ENCODE measurements around the gene CCDC187.

CCDC187 gene

GRCh38 chr9:136264441-136265405 lies 39.2 kb downstream of the CCDC187 start:
- H3K4me3 ChIP-seq (ENCODE audit: low read length): no peak overlapping the region
- TF ChIP-seq, protein P1, sequence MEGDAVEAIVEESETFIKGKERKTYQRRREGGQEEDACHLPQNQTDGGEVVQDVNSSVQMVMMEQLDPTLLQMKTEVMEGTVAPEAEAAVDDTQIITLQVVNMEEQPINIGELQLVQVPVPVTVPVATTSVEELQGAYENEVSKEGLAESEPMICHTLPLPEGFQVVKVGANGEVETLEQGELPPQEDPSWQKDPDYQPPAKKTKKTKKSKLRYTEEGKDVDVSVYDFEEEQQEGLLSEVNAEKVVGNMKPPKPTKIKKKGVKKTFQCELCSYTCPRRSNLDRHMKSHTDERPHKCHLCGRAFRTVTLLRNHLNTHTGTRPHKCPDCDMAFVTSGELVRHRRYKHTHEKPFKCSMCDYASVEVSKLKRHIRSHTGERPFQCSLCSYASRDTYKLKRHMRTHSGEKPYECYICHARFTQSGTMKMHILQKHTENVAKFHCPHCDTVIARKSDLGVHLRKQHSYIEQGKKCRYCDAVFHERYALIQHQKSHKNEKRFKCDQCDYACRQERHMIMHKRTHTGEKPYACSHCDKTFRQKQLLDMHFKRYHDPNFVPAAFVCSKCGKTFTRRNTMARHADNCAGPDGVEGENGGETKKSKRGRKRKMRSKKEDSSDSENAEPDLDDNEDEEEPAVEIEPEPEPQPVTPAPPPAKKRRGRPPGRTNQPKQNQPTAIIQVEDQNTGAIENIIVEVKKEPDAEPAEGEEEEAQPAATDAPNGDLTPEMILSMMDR (conservative IDR thresholded peaks at IDR 0.05; ENCODE audit: low read depth, low read length): no peak
- no peak for DNase-seq (ENCODE audit: low read depth)

GRCh38 chr9:136264031-136264430 lies 39.9 kb downstream of the CCDC187 start:
- H3K4me3 ChIP-seq (ENCODE audit: low read length): no peak overlapping the region
- TF ChIP-seq, protein P1 (conservative IDR thresholded peaks at IDR 0.05; ENCODE audit: low read depth, low read length): peak; percentile 47
- DNase-seq (ENCODE audit: low read depth): no peak

DNA sequence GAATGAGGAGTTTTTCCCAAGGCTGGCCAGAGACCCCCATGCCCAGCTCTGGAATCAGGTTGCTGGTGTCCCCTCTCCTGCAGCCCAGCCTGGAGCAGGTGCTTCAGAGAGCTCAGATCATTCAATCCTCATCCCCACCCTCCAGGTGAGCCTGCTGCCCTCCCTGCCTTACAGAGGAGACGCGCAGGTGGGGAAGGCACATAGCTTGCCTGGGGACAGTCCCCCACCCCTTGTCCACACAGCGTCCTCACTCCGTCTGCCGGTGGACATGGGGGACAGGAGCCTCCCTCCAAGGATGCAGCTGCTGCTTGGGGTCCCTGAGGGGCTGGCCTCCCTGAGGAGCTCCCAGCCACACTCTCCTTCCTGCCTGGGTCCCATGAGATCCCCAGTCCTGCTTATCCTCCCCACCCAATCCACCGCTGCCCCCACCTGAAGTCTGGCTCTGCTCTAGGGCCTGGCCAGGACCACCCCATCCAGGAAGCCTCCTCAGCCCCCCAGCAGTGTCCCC lies 41.2 kb downstream of the CCDC187 start:
- DNase-seq (ENCODE audit: low read depth): no peak
- H3K4me3 ChIP-seq (ENCODE audit: low read length): no peak overlapping the region
- TF ChIP-seq, protein P1 (conservative IDR thresholded peaks at IDR 0.05; ENCODE audit: low read depth, low read length): no peak

DNA sequence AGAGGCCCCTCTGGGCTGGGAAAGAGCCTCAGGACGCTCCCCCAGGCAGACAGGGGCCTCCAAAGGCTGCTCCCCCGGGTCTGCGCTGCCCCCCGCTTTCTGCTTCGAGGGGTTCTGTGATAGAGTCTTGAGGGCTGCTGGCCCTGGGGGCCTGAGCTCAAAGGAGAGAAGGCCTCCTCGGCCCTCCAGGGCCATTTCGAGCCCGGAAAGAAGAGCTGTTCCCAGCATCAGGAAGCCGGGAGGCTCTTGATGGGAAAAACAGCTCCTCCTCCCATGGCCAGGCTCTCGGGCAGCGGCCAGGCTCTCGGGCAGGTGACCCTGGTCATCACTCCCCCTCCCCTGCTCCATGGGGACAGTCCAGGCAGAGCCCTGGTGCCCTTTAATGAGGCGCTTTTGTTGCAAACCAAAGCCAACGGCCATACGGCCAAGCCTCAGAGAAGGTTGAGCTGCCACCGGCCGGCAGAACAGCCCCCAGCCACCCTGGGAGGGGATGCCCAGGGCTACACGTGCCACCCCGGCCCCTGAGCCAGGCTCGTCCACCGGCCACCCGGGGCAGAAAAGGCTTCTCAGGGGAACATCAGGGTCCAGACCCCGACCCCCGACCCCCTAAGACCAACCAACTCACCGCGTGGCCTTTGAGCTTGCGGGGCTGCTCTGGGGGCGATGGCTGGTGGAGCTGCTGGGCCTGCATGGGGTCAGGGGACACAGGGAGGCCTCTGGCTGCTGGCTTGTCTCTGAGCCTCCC lies 42.0 kb downstream of the CCDC187 start:
- no peak overlapping the region for H3K4me3 ChIP-seq (ENCODE audit: low read length)
- TF ChIP-seq, protein P1 (conservative IDR thresholded peaks at IDR 0.05; ENCODE audit: low read depth, low read length): no peak
- no peak for DNase-seq (ENCODE audit: low read depth)

DNA sequence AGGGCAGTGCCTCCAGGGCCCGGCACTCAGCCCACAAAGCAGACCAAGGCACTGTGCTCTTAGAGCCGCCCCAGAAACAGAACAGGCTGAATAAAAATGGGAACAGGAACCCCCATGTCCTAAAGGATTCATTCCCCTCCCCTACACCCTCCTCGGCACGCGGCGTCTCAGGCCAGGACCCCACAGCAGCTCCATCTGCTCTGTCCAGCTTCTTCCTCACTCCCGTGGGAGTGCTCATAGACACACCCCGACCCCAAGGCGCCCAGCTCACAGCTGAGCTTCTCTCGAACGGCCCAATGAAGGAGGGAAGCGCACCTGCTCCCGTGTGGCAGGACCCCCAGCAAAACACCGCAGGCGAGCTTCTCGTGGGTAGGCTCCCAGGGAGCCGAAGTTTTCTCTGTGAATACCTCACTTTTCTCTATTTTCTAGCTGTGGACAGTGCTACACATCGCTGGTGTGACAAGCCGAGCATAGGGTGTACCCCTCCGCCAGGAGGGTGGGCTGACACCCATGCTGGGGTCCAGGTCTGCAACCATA lies 42.9 kb downstream of the CCDC187 start:
- no peak for DNase-seq (ENCODE audit: low read depth)
- TF ChIP-seq, protein P1 (conservative IDR thresholded peaks at IDR 0.05; ENCODE audit: low read depth, low read length): no peak

GRCh38 chr9:136260521-136260920 lies 43.4 kb downstream of the CCDC187 start:
- no peak overlapping the region for H3K4me3 ChIP-seq (ENCODE audit: low read length)
- TF ChIP-seq, protein P1 (conservative IDR thresholded peaks at IDR 0.05; ENCODE audit: low read depth, low read length): no peak
- no peak for DNase-seq (ENCODE audit: low read depth)

More for the DNA sequence above, 42.9 kb downstream of the CCDC187 start:
- H3K4me3 ChIP-seq (ENCODE audit: low read length): no peak overlapping the region

Measured in retinal pigment epithelial cell (primary cell).